DND-41 (cell line): ENCODE results near the gene EDRF1.

ENCODE experiments used
- CTCF ChIP-seq: IDR thresholded peaks from 2 replicates; pipeline ENCODE4 v1.5.1; 2012; ENCODE audit warnings: borderline replicate concordance, low read length, moderate library complexity, mild to moderate bottlenecking; ENCODE audit not compliant: poor library complexity, severe bottlenecking; ENCODE audit errors: extremely low read depth
- EZH2 ChIP-seq: IDR thresholded peaks from 3 replicates; pipeline ENCODE4 v1.6.1; 2012; ENCODE audit warnings: borderline replicate concordance, low read depth, mild to moderate bottlenecking, moderate library complexity, low read length, inconsistent platforms; ENCODE audit not compliant: severe bottlenecking

GRCh38 chr10:125799451-125800182 is 80.1 kb downstream of the EDRF1 start:
- TF ChIP-seq CTCF = no peak
- no peak for TF ChIP-seq EZH2
